T-helper 17 cell (primary cell): Measurements from ENCODE around the gene IRGQ. TPM values are rescaled to one million over a fixed set of nuclear protein-coding genes. Genes with fewer than 3 reads are reported as not detected.
A peak's percentile ranks its signal among the peaks of the same experiment; 100 is the strongest.
"Not testable (repeated sequence)": the region's sequence is repeated elsewhere in the genome, so short reads cannot be mapped to it uniquely, and the experiment has no call there.

Experiments
- ATAC-seq: fragments of 150-1000 bp; cut with Tn5 transposase; 2 replicates; pipeline ENCODE4 v1.10.0; 2021; ENCODE audit warnings: mild to moderate bottlenecking, moderate library complexity
- DNase-seq, 3 donors: peaks; one replicate each; pipeline versions ENCODE4 v3.0.0 to v3.0.0-alpha.2; 2020 to 2021
- H3K9me3 ChIP-seq: one replicate; pipeline ENCODE4 v1.7.0; 2013; ENCODE audit warnings: low read length, mild to moderate bottlenecking; ENCODE audit not compliant: control insufficient read depth, poor library complexity, severe bottlenecking
- H3K27ac Mint-ChIP-seq: one replicate; pipeline ENCODE4 v1.8.0; 2022; ENCODE audit warnings: mild to moderate bottlenecking, moderate library complexity, mixed read lengths
- H3K27me3 Mint-ChIP-seq: one replicate; pipeline ENCODE4 v1.8.0; 2022; ENCODE audit warnings: mixed read lengths
- H3K36me3 Mint-ChIP-seq: one replicate; pipeline ENCODE4 v1.8.0; 2022; ENCODE audit warnings: low read depth, mixed read lengths
- H3K4me1 Mint-ChIP-seq: one replicate; pipeline ENCODE4 v1.8.0; 2022; ENCODE audit warnings: mild to moderate bottlenecking, mixed read lengths
- H3K4me3 Mint-ChIP-seq: one replicate; pipeline ENCODE4 v1.8.0; 2022; ENCODE audit warnings: mild to moderate bottlenecking, moderate library complexity, mixed read lengths
- total RNA-seq, 4 donors: library from RNA in 2 of 4; stranded (reverse) in 2 of 4; gene quantifications; one replicate each; pipeline ENCODE4 v1.2.3 and lab custom pipeline; 2022 to 2026

IRGQ gene
- total RNA-seq, 2 donors from 2014 or later = 49.9 to 51.1 TPM

- peak within 1 kb of the TSS; percentile 97 for H3K4me3 Mint-ChIP-seq
- H3K4me1 Mint-ChIP-seq = peaks cover 27% of the 10 kb centered on the region
- no peaks in the 10 kb centered on the region for H3K27me3 Mint-ChIP-seq
- H3K9me3 ChIP-seq = no peaks in the 10 kb centered on the region
- H3K36me3 Mint-ChIP-seq = no peaks in the 10 kb centered on the region
- H3K27ac Mint-ChIP-seq = peak within 1 kb of the TSS; percentile 91
- ATAC-seq (peak; percentile 90), DNase-seq (peak; percentile 76 to 88 (median 85))
These were observed 23.5 kb upstream of the IRGQ start, which contains the start of gene ZNF428 for GRCh38 chr19:43619262-43620060. ZNF428 (minus strand) TSS chr19:43619629; CDS start chr19:43614304, 5,325 bp downstream.

GRCh38 chr19:43618921-43619261 is 23.0 kb upstream of the IRGQ start:
- Mint-ChIP-seq H3K4me1 (peaks cover 25% of the 10 kb centered on the region), H3K36me3 (no peaks in the 10 kb centered on the region), H3K27ac (peak overlapping the region; percentile 91), H3K4me3 (peak overlapping the region; percentile 97), H3K27me3 (no peaks in the 10 kb centered on the region)
- ATAC-seq (peak; percentile 12), DNase-seq (no peak)
- no peaks in the 10 kb centered on the region for H3K9me3 ChIP-seq

- Mint-ChIP-seq H3K27ac (peak overlapping the region; percentile 39), H3K36me3 (peaks cover 12% of the 10 kb centered on the region), H3K4me1 (peaks cover 34% of the 10 kb centered on the region), H3K4me3 (no peak overlapping the region), H3K27me3 (no peaks in the 10 kb centered on the region)
- no peaks in the 10 kb centered on the region for H3K9me3 ChIP-seq
- DNase-seq = no peak
- ATAC-seq = no peak
These were observed 21.0 kb upstream of the IRGQ start for GRCh38 chr19:43616954-43617353.

- no peaks in the 10 kb centered on the region for H3K9me3 ChIP-seq
- Mint-ChIP-seq H3K27ac (peak overlapping the region; percentile 39), H3K27me3 (no peaks in the 10 kb centered on the region), H3K36me3 (peaks cover 12% of the 10 kb centered on the region), H3K4me3 (no peak overlapping the region), H3K4me1 (peaks cover 34% of the 10 kb centered on the region)
- ATAC-seq = no peak
- DNase-seq = no peak
These were observed 20.4 kb upstream of the IRGQ start for GRCh38 chr19:43616306-43616705.

- ATAC-seq = no peak
These were observed 16.4 kb upstream of the IRGQ start for GRCh38 chr19:43612374-43612773.

GRCh38 chr19:43611788-43612187 is 15.9 kb upstream of the IRGQ start, which contains the start of gene SRRM5:
SRRM5 (plus strand) TSS chr19:43612088; CDS start chr19:43612122, 34 bp downstream.
- DNase-seq = no peak
- Mint-ChIP-seq H3K27ac (peak within 1 kb of the TSS; percentile 84), H3K27me3 (no peaks in the 10 kb centered on the region), H3K4me3 (no peak within 1 kb of the TSS), H3K36me3 (peaks cover 12% of the 10 kb centered on the region), H3K4me1 (peaks cover 30% of the 10 kb centered on the region)
- no peak for ATAC-seq
- no peaks in the 10 kb centered on the region for H3K9me3 ChIP-seq

More at GRCh38 chr19:43612374-43612773, 16.4 kb upstream of the IRGQ start:
- Mint-ChIP-seq H3K4me3 (no peak overlapping the region), H3K36me3 (peaks cover 12% of the 10 kb centered on the region), H3K4me1 (peaks cover 30% of the 10 kb centered on the region), H3K27ac (peak overlapping the region; percentile 84), H3K27me3 (no peaks in the 10 kb centered on the region)
- DNase-seq = no peak
- H3K9me3 ChIP-seq = no peaks in the 10 kb centered on the region

- DNase-seq = no peak
- Mint-ChIP-seq H3K4me1 (peaks cover 26% of the 10 kb centered on the region), H3K36me3 (peaks cover 12% of the 10 kb centered on the region), H3K27me3 (no peaks in the 10 kb centered on the region), H3K4me3 (no peak overlapping the region), H3K27ac (peak overlapping the region; percentile 49)
- no peak for ATAC-seq
- H3K9me3 ChIP-seq = no peaks in the 10 kb centered on the region
These were observed 14.6 kb upstream of the IRGQ start for GRCh38 chr19:43610493-43610892.

- DNase-seq (no peak), ATAC-seq (no peak)
- H3K9me3 ChIP-seq = no peaks in the 10 kb centered on the region
- Mint-ChIP-seq H3K4me3 (no peak overlapping the region), H3K27me3 (no peaks in the 10 kb centered on the region), H3K36me3 (peaks cover 12% of the 10 kb centered on the region), H3K4me1 (peaks cover 25% of the 10 kb centered on the region), H3K27ac (no peak overlapping the region)
These were observed 13.9 kb upstream of the IRGQ start for GRCh38 chr19:43609872-43610271.

- Mint-ChIP-seq H3K36me3 (peaks cover 6% of the 10 kb centered on the region), H3K27me3 (no peaks in the 10 kb centered on the region), H3K4me1 (peaks cover 8% of the 10 kb centered on the region), H3K4me3 (no peak overlapping the region), H3K27ac (peak overlapping the region; percentile 24)
- H3K9me3 ChIP-seq = no peaks in the 10 kb centered on the region
- DNase-seq = no peak
- no peak for ATAC-seq
These were observed 11.6 kb upstream of the IRGQ start for GRCh38 chr19:43607238-43608205.

- Mint-ChIP-seq H3K4me3 (no peak overlapping the region), H3K4me1 (peaks cover 8% of the 10 kb centered on the region), H3K27ac (peak overlapping the region; percentile 24), H3K27me3 (no peaks in the 10 kb centered on the region), H3K36me3 (peaks cover 2% of the 10 kb centered on the region)
- DNase-seq = no peak
- H3K9me3 ChIP-seq = no peaks in the 10 kb centered on the region
- no peak for ATAC-seq
These were observed 10.8 kb upstream of the IRGQ start for GRCh38 chr19:43606569-43607229.

- no peaks in the 10 kb centered on the region for H3K27me3 Mint-ChIP-seq
- ATAC-seq = no peak
These were observed 10.1 kb upstream of the IRGQ start for GRCh38 chr19:43605875-43606568.

GRCh38 chr19:43600326-43600725 is 4.4 kb upstream of the IRGQ start:
- H3K27me3 Mint-ChIP-seq, ATAC-seq, H3K36me3 Mint-ChIP-seq, DNase-seq, H3K4me3 Mint-ChIP-seq, H3K9me3 ChIP-seq: not testable (repeated sequence)
- H3K4me1 Mint-ChIP-seq = peaks cover 33% of the 10 kb centered on the region
- H3K27ac Mint-ChIP-seq = peak overlapping the region; percentile 27

More at GRCh38 chr19:43605875-43606568, 10.1 kb upstream of the IRGQ start:
- H3K9me3 ChIP-seq = no peaks in the 10 kb centered on the region
- no peak overlapping the region for H3K4me3 Mint-ChIP-seq
- peaks cover 2% of the 10 kb centered on the region for H3K36me3 Mint-ChIP-seq
- no peak for DNase-seq
- peaks cover 11% of the 10 kb centered on the region for H3K4me1 Mint-ChIP-seq
- H3K27ac Mint-ChIP-seq = peak overlapping the region; percentile 75
